ENCODE measurements around the gene MMS22L.

MMS22L gene

GRCh38 chr6:97136626-97137358 is 146.2 kb downstream of the MMS22L start:
- DNase-seq, result no peak

GRCh38 chr6:97133067-97133466 is 149.9 kb downstream of the MMS22L start:
- no peak for DNase-seq

- no peak for DNase-seq
Observed at GRCh38 chr6:97129106-97129505, 153.9 kb downstream of the MMS22L start.

- DNase-seq, result no peak
Observed at GRCh38 chr6:97128507-97128906, 154.5 kb downstream of the MMS22L start.

GRCh38 chr6:97123652-97124051 is 159.4 kb downstream of the MMS22L start:
- DNase-seq, result no peak

GRCh38 chr6:97123112-97123511 is 159.9 kb downstream of the MMS22L start:
- no peak for DNase-seq

- no peak for DNase-seq
Observed at GRCh38 chr6:97120511-97120910, 162.5 kb downstream of the MMS22L start.

- no peak for DNase-seq
Observed at GRCh38 chr6:97114645-97115044, 168.4 kb downstream of the MMS22L start.

- no peak for DNase-seq
Observed at GRCh38 chr6:97113170-97113569, 169.8 kb downstream of the MMS22L start.

- DNase-seq, result no peak
Observed at GRCh38 chr6:97111243-97111642, 171.8 kb downstream of the MMS22L start.

GRCh38 chr6:97110626-97111025 is 172.4 kb downstream of the MMS22L start:
- no peak for DNase-seq

- DNase-seq, result no peak
Observed at GRCh38 chr6:97110149-97110548, 172.9 kb downstream of the MMS22L start.

- no peak for DNase-seq
Observed at GRCh38 chr6:97109444-97109843, 173.6 kb downstream of the MMS22L start.

GRCh38 chr6:97102145-97102790 is 180.7 kb downstream of the MMS22L start:
- DNase-seq, result no peak

GRCh38 chr6:97100696-97101095 is 182.3 kb downstream of the MMS22L start:
- DNase-seq, result no peak

GRCh38 chr6:97097068-97098047 is 185.7 kb downstream of the MMS22L start:
- no peak for DNase-seq

GRCh38 chr6:97095311-97095850 is 187.6 kb downstream of the MMS22L start:
- DNase-seq, result no peak

GRCh38 chr6:97094376-97094775 is 188.6 kb downstream of the MMS22L start:
- no peak for DNase-seq

GRCh38 chr6:97092673-97093305 is 190.2 kb downstream of the MMS22L start:
- DNase-seq, result no peak
